Cardiac muscle cell (in vitro differentiated cells and primary cell): ENCODE data around the gene PRKG1. TPM values are rescaled to one million over a fixed set of nuclear protein-coding genes. Genes with fewer than 3 reads are reported as not detected.
A peak's percentile ranks its signal among the peaks of the same experiment; 100 is the strongest.
"Not testable (repeated sequence)": the region's sequence is repeated elsewhere in the genome, so short reads cannot be mapped to it uniquely, and the experiment has no call there.

ENCODE experiments used
- DNase-seq, 2 donors: peaks; one replicate each; pipeline versions ENCODE4 v3.0.0 to v3.0.0-alpha.2; 2010 to 2017; ENCODE audit warnings: low read depth in 1 of 2, low spot score in 1 of 2
- H3K27ac ChIP-seq: fragments of 200-600 bp; sonication (generic); 2 replicates; pipeline ENCODE4 v1.5.1; 2016
- H3K27me3 ChIP-seq: fragments of 200-600 bp; sonication (generic); 2 replicates; pipeline ENCODE4 v1.6.0; 2016; ENCODE audit warnings: control low read depth
- H3K36me3 ChIP-seq: fragments of 200-600 bp; sonication (generic); 2 replicates; pipeline ENCODE4 v1.5.1; 2016; ENCODE audit warnings: control low read depth
- H3K4me1 ChIP-seq: fragments of 200-600 bp; sonication (generic); 2 replicates; pipeline ENCODE4 v1.8.1; 2017; ENCODE audit warnings: low read depth, mild to moderate bottlenecking, mixed run types
- H3K4me3 ChIP-seq: fragments of 200-600 bp; sonication (generic); 2 replicates; pipeline ENCODE4 v1.5.1; 2016; ENCODE audit warnings: mild to moderate bottlenecking
- H3K9me3 ChIP-seq: fragments of 200-600 bp; sonication (generic); 2 replicates; pipeline ENCODE4 v1.5.1; 2017; ENCODE audit warnings: low read depth, mild to moderate bottlenecking, control low read depth
- polyA plus RNA-seq: library from polyadenylated mRNA; unstranded; fragments of >200 nt; fragmentation: Nextera tagmentation; extraction: Ambion mirVana; gene quantifications from 2 replicates; pipeline ENCODE4 v1.2.1, GENCODE V29; 2016
- total RNA-seq: library from RNA; depleted of rRNA; stranded (reverse); fragments of >200 nt; gene quantifications from 2 replicates; pipeline ENCODE4 v1.2.3, GENCODE V29; 2016
- TF ChIP-seq, protein P1 (sequence below): IDR thresholded peaks from 2 replicates; pipeline ENCODE4 v1.5.1; 2012; ENCODE audit warnings: low read depth, mild to moderate bottlenecking, low read length

Gene PRKG1
- total and polyA plus RNA-seq, 2 experiments from 2014 or later = 2.9 to 13.3 TPM

DNA sequence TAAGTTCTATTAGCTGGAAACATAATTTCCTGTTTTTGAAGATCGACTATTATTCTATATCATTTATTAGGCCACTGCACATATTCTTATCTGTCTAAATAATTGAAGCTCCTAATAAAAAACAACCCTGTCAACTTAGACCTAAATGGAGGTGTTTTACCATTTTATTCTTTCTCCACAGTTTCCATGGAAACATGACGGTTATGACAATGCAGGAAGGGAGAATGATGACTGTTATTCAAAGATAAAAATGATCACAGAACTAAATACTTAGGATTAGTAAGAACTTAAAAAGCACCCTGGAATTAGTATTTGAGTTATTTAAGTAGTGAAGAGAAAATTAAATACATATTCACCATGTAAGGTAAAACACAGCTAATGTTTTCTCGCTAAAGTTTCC is 1119.9 kb downstream of the PRKG1 start:
- Histone ChIP-seq H3K4me1 (no peaks in the 10 kb centered on the region), H3K27ac (no peak overlapping the region), H3K27me3 (no peaks in the 10 kb centered on the region), H3K36me3 (no peaks in the 10 kb centered on the region), H3K9me3 (no peaks in the 10 kb centered on the region), H3K4me3 (no peak overlapping the region)
- TF ChIP-seq, protein P1, sequence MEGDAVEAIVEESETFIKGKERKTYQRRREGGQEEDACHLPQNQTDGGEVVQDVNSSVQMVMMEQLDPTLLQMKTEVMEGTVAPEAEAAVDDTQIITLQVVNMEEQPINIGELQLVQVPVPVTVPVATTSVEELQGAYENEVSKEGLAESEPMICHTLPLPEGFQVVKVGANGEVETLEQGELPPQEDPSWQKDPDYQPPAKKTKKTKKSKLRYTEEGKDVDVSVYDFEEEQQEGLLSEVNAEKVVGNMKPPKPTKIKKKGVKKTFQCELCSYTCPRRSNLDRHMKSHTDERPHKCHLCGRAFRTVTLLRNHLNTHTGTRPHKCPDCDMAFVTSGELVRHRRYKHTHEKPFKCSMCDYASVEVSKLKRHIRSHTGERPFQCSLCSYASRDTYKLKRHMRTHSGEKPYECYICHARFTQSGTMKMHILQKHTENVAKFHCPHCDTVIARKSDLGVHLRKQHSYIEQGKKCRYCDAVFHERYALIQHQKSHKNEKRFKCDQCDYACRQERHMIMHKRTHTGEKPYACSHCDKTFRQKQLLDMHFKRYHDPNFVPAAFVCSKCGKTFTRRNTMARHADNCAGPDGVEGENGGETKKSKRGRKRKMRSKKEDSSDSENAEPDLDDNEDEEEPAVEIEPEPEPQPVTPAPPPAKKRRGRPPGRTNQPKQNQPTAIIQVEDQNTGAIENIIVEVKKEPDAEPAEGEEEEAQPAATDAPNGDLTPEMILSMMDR = no peak
- DNase-seq = no peak

DNA sequence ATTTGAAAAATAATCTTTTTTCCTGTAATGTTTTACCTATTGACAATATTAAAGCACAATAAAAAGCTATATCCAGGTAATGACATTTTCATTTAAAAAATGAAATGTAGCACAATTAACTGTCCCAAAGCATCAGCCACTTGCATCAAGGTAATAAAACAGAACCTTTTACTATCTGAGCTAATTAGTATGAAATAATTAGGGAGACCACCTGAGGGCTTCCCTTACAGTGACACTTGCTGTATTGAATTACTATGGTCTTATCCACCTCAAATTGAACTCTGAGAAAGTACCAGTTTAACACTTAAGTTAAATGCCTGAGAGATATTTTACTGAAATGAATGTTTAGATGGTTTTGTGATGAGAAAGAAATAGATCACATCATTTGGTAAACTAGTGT is 1120.4 kb downstream of the PRKG1 start:
- Histone ChIP-seq H3K27ac (no peak overlapping the region), H3K36me3 (no peaks in the 10 kb centered on the region), H3K4me3 (no peak overlapping the region), H3K9me3 (no peaks in the 10 kb centered on the region), H3K4me1 (no peaks in the 10 kb centered on the region), H3K27me3 (no peaks in the 10 kb centered on the region)
- TF ChIP-seq, protein P1 = no peak
- DNase-seq = no peak

DNA sequence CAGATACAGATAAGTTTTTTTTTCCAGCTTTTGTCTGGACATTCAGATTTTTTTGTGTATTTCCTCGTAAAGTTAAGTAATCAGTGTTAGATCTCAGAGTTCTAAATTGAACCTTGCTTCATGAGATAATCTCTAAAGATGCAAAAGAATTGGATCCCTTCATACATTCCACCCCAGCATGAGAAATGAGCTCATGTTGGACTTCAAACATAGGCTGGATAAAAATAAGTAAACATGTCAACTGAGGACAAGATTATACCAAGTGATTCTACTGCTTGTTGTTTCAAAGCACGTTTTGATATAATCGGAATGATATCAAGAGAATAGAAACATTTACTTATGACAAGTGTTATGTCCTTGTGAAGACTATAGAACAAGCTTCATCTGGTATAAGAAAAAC is 1122.8 kb downstream of the PRKG1 start:
- TF ChIP-seq, protein P1 = no peak

DNA sequence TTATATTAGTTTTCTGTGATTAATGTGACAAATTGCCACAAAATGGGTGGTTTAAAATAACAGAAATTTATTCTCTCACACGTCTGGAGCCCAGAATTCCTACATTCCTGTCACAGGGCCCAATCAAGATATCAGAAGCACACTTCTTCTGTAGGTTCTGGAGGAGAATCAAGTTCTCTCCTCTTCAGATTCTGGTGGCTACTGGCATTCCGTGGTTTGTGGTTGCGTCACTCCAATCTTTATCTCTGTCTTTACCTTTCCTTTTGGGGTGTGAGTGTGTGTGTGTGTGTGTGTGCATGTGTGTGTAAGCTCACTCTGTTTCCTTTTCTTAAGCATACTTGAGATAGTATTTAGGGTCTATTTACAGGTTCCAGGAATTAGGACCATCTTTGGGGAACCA is 1124.3 kb downstream of the PRKG1 start:
- peak in 1 of 2 donors; percentile 46 for DNase-seq
- Histone ChIP-seq H3K27me3 (no peaks in the 10 kb centered on the region), H3K27ac (no peak overlapping the region), H3K9me3 (no peaks in the 10 kb centered on the region), H3K4me1 (no peaks in the 10 kb centered on the region), H3K4me3 (no peak overlapping the region), H3K36me3 (no peaks in the 10 kb centered on the region)
- TF ChIP-seq, protein P1 = no peak

More for the DNA sequence above, 1122.8 kb downstream of the PRKG1 start:
- H3K27ac ChIP-seq = no peak overlapping the region
- no peaks in the 10 kb centered on the region for H3K9me3 ChIP-seq
- no peak for DNase-seq
- H3K4me3 ChIP-seq = no peak overlapping the region
- H3K36me3 ChIP-seq = no peaks in the 10 kb centered on the region
- no peaks in the 10 kb centered on the region for H3K4me1 ChIP-seq
- no peaks in the 10 kb centered on the region for H3K27me3 ChIP-seq

DNA sequence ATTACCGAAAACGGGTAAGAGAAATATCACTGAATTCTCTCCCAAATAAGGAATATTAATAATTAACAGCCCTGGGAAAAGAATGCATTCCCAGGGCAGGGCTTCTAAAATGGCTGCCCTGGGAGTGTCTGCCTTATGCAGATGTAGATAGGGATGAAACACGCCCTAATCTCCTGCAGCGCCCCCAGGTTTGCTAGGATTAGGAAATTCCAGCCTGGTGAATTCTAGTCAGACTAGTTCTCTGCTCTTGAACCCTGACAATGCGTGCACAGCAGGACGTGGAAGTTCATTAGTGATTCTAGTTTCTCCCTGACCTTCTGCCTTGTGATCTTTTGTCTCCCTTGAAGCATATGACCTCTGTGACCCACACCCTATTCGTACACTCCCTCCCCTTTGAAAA is 1130.6 kb downstream of the PRKG1 start:
- not testable (repeated sequence) for H3K27me3 ChIP-seq, H3K9me3 ChIP-seq, H3K4me1 ChIP-seq, DNase-seq, H3K27ac ChIP-seq, H3K36me3 ChIP-seq, H3K4me3 ChIP-seq

DNA sequence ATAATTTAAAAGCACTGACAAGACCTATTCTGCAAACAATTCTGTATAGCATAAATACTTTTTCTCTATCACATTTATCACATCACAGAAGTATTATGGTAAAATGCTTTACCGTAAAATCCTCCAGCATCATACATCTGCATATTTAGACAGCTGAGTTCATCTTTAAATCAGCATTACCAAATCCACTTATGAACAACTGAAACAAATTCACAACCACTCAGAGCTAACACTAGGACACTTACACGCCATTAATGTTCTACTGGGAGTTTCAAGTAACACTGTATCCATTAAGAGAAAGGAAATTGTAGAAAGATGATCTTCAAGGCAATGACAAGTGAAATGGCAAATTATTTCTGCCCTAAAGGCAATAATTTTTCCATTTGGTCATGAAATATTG is 1134.1 kb downstream of the PRKG1 start:
- Histone ChIP-seq H3K36me3 (no peaks in the 10 kb centered on the region), H3K4me1 (no peaks in the 10 kb centered on the region), H3K4me3 (no peak overlapping the region), H3K27ac (no peak overlapping the region), H3K27me3 (no peaks in the 10 kb centered on the region), H3K9me3 (no peaks in the 10 kb centered on the region)
- TF ChIP-seq, protein P1 = no peak
- DNase-seq = no peak
